Keratinocyte (primary cell): ENCODE data around the gene F8. TPM values are rescaled to one million over a fixed set of nuclear protein-coding genes. Genes with fewer than 3 reads are reported as not detected.
"Not testable (repeated sequence)": the region's sequence is repeated elsewhere in the genome, so short reads cannot be mapped to it uniquely, and the experiment has no call there.

Experiments used
- DNase-seq: peaks from one replicate; pipeline ENCODE4 v3.0.0-alpha.2; 2011; ENCODE audit warnings: low read depth, missing footprints, low spot score
- FAIRE-seq: peaks from 2 replicates; lab custom pipeline; 2011; peaks lifted over from hg19 to GRCh38; lab: Jason Lieb, UNC
- H2AFZ ChIP-seq: 2 replicates; pipeline ENCODE4 v1.6.0; 2012; ENCODE audit warnings: low read length, control low read depth, inconsistent platforms; ENCODE audit not compliant: control insufficient read depth
- H3K27ac ChIP-seq: 2 replicates; pipeline ENCODE4 v1.5.1; 2011; ENCODE audit warnings: low read length; ENCODE audit not compliant: control insufficient read depth, insufficient read depth
- H3K27me3 ChIP-seq: 3 replicates; pipeline ENCODE4 v1.6.0; 2011; ENCODE audit warnings: low read length; ENCODE audit not compliant: control insufficient read depth, insufficient read depth; ENCODE audit errors: extremely low read depth
- H3K36me3 ChIP-seq, 2 experiments: 2 replicates in 1 of 2; 3 replicates in 1 of 2; pipeline ENCODE4 v1.5.1; 2011; ENCODE audit warnings: low read length in 2 of 2, mild to moderate bottlenecking in 1 of 2; ENCODE audit not compliant: control insufficient read depth in 2 of 2, insufficient read depth in 2 of 2; ENCODE audit errors: extremely low read depth in 1 of 2
- H3K4me1 ChIP-seq: 3 replicates; pipeline ENCODE4 v1.5.1; 2011; ENCODE audit warnings: low read length; ENCODE audit not compliant: control insufficient read depth, insufficient read depth; ENCODE audit errors: extremely low read depth
- H3K4me2 ChIP-seq: 3 replicates; pipeline ENCODE4 v1.6.0; 2011; ENCODE audit warnings: low read depth, low read length; ENCODE audit not compliant: control insufficient read depth, insufficient read depth; ENCODE audit errors: extremely low read depth
- H3K4me3 ChIP-seq, 3 experiments: fragments of 200-600 bp in 1 of 3; sonication (generic) in 1 of 3; 2 replicates in 2 of 3; 3 replicates in 1 of 3; pipeline ENCODE4 v1.5.1; 2011 to 2016; ENCODE audit warnings: low read length in 3 of 3, mild to moderate bottlenecking in 3 of 3, control low read depth in 2 of 3, inconsistent platforms in 1 of 3, low read depth in 1 of 3, mixed read lengths in 1 of 3, mixed run types in 1 of 3, moderate library complexity in 1 of 3; ENCODE audit not compliant: control insufficient read depth in 2 of 3, insufficient read depth in 2 of 3; ENCODE audit errors: extremely low read depth in 1 of 3
- H3K79me2 ChIP-seq: 2 replicates; pipeline ENCODE4 v1.6.0; 2012; ENCODE audit warnings: low read length; ENCODE audit not compliant: control insufficient read depth, insufficient read depth
- H3K9ac ChIP-seq: 3 replicates; pipeline ENCODE4 v1.6.0; 2011; ENCODE audit warnings: low read length; ENCODE audit not compliant: control insufficient read depth, insufficient read depth; ENCODE audit errors: extremely low read depth
- H3K9me1 ChIP-seq: 3 replicates; pipeline ENCODE4 v1.6.0; 2011; ENCODE audit warnings: low read length; ENCODE audit not compliant: control insufficient read depth, insufficient read depth; ENCODE audit errors: extremely low read depth
- H3K9me3 ChIP-seq: 2 replicates; pipeline ENCODE4 v1.5.1; 2012; ENCODE audit warnings: low read depth, low read length; ENCODE audit not compliant: control insufficient read depth
- H4K20me1 ChIP-seq: 3 replicates; pipeline ENCODE4 v1.6.0; 2011; ENCODE audit warnings: low read length; ENCODE audit not compliant: control insufficient read depth, insufficient read depth; ENCODE audit errors: extremely low read depth
- EZH2 ChIP-seq: IDR thresholded peaks from one replicate; pipeline ENCODE4 v1.6.1; 2012; ENCODE audit warnings: inconsistent platforms, mild to moderate bottlenecking, low read length, moderate library complexity
- dilution Hi-C: fragments of 300-500 bp; cut with MboI; formaldehyde crosslinking; loops from one replicate; pipeline ENCODE4 v1.7.0; 2020; ENCODE audit warnings: low sequenced_read_pairs; ENCODE audit not compliant: extremely low pct_ligation_motif_present
- polyA plus RNA-seq, 5 experiments: library from polyadenylated mRNA; depleted of rRNA in 3 of 5; stranded (reverse) in 3 of 5; stranded (forward) in 1 of 5; unstranded in 1 of 5; fragments of >200 nt; gene quantifications; 1 replicate in 1 of 5; 2 replicates in 3 of 5; 3 replicates in 1 of 5; pipeline versions ENCODE4 v1.2.1 to v1.2.3, GENCODE V29; 2011 to 2012; ENCODE audit warnings: missing spikeins in 2 of 5, low read depth in 1 of 5, low replicate concordance in 1 of 5
- TF ChIP-seq, protein P1 (sequence below), 3 experiments: IDR thresholded peaks in 1 of 3; conservative IDR thresholded peaks in 1 of 3; optimal IDR thresholded peaks in 1 of 3; 2 replicates in 2 of 3; 3 replicates in 1 of 3; pipeline versions ENCODE3 to v1.5.1; 2011; ENCODE audit warnings: low read length in 3 of 3, mild to moderate bottlenecking in 3 of 3, moderate library complexity in 2 of 3, control low read depth in 1 of 3, inconsistent platforms in 1 of 3; ENCODE audit not compliant: insufficient read depth in 2 of 3; ENCODE audit errors: extremely low read depth in 1 of 3

Gene F8
- polyA plus RNA-seq, 1 donor (not counting 4 experiments of a cell fraction or from before 2014, with no cell fraction given) = 1.3 TPM

DNA sequence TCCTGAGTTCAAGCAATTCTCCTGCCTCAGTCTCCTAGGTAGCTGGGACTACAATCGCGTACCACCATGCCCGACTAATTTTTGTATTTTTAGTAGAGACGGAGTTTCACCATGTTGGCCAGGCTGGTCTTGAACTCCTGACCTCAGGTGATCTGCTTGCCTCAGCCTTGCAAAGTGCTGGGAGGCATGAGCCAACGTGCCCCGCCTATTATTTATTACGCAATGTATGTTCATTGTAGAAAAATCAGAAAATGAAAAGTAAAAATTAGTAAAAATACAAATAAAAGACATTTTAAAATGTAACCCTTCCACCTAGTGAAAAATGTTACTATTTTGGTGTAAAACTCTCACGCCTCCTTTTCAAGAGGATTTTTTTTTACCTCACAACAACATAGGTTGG, 122.2 kb downstream of the F8 start:
- H3K4me2 ChIP-seq = no peak overlapping the region
- H3K4me3 ChIP-seq = no peak overlapping the region
- no peak overlapping the region for H2AFZ ChIP-seq
- H3K79me2 ChIP-seq = no peaks in the 10 kb centered on the region
- no peaks in the 10 kb centered on the region for H3K27me3 ChIP-seq
- no peaks in the 10 kb centered on the region for H3K36me3 ChIP-seq
- H3K9me3 ChIP-seq = no peaks in the 10 kb centered on the region
- DNase-seq (no peak), FAIRE-seq (no peak)
- no peak overlapping the region for H3K27ac ChIP-seq
- H4K20me1 ChIP-seq = no peaks in the 10 kb centered on the region
- no peaks in the 10 kb centered on the region for H3K9me1 ChIP-seq
- no peaks in the 10 kb centered on the region for H3K4me1 ChIP-seq
- dilution Hi-C loops = no loop called here
- H3K9ac ChIP-seq = no peak overlapping the region
- TF ChIP-seq EZH2 = no peak
- TF ChIP-seq, protein P1, sequence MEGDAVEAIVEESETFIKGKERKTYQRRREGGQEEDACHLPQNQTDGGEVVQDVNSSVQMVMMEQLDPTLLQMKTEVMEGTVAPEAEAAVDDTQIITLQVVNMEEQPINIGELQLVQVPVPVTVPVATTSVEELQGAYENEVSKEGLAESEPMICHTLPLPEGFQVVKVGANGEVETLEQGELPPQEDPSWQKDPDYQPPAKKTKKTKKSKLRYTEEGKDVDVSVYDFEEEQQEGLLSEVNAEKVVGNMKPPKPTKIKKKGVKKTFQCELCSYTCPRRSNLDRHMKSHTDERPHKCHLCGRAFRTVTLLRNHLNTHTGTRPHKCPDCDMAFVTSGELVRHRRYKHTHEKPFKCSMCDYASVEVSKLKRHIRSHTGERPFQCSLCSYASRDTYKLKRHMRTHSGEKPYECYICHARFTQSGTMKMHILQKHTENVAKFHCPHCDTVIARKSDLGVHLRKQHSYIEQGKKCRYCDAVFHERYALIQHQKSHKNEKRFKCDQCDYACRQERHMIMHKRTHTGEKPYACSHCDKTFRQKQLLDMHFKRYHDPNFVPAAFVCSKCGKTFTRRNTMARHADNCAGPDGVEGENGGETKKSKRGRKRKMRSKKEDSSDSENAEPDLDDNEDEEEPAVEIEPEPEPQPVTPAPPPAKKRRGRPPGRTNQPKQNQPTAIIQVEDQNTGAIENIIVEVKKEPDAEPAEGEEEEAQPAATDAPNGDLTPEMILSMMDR (optimal IDR thresholded peaks at IDR 0.05 in 1 of 3, IDR thresholded peaks at IDR 0.05 in 1 of 3, conservative IDR thresholded peaks at IDR 0.05 in 1 of 3; ENCODE audit: extremely low read depth in 1 of 3, insufficient read depth in 2 of 3, low read length in 3 of 3) = no peak

DNA sequence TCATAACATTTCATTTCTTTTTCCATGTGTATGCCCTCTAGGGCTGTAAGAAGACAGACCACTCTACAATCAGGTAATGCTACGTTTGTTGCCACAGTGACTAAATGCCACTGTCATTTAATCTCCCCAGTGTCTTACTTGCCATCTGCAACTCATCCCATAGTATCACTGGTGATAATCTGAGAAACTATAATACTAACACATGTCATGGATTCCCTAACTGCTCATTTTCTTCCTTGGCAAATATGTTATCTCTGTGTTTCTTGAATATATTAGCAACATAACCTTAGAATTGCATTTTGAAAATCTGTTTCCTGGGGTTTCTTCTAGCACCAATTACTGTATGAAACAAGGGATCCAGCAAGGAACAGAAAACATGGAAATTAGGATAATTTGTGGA, 130.2 kb downstream of the F8 start:
- H3K79me2 ChIP-seq = no peaks in the 10 kb centered on the region
- H2AFZ ChIP-seq = no peak overlapping the region
- H3K9me3 ChIP-seq = no peaks in the 10 kb centered on the region
- H3K4me2 ChIP-seq = no peak overlapping the region
- dilution Hi-C loops = no loop called here
- no peaks in the 10 kb centered on the region for H4K20me1 ChIP-seq
- H3K4me3 ChIP-seq = no peak overlapping the region
- H3K27ac ChIP-seq = no peak overlapping the region
- no peaks in the 10 kb centered on the region for H3K27me3 ChIP-seq
- no peaks in the 10 kb centered on the region for H3K9me1 ChIP-seq
- H3K36me3 ChIP-seq = no peaks in the 10 kb centered on the region
- no peaks in the 10 kb centered on the region for H3K4me1 ChIP-seq
- FAIRE-seq (no peak), DNase-seq (no peak)
- TF ChIP-seq EZH2 = no peak
- no peak overlapping the region for H3K9ac ChIP-seq

DNA sequence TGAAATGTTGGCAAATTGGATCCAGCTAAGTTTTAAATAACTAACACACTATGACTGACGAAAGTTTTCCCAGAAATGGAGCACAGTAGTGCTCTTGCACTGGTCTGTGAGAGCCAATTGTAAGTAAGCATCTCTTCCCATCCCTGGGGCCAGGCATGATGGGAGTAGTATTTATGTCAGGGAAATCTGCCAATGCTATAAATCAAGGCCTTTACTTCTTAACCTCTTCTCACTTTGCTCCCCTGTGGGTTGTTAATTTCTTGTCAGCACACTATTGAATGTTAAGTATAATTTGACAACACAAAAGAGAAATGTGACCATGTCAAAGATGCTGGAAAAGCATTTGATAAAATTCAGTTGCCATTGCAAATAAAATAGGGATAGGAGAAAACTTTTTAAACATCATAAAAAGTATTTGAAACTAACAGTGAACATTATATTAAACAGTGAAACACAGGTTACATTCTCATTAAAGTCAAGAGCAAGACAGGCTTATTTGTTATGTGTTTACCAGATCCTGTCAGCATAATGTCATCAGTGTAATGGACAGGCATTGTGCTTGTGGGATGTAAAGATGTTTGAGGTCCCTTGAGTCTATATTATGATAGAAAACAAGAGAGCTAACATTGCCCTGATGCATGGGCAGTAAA, 131.4 kb downstream of the F8 start:
- TF ChIP-seq, protein P1 (optimal IDR thresholded peaks at IDR 0.05 in 1 of 3, IDR thresholded peaks at IDR 0.05 in 1 of 3, conservative IDR thresholded peaks at IDR 0.05 in 1 of 3; ENCODE audit: extremely low read depth in 1 of 3, insufficient read depth in 2 of 3, low read length in 3 of 3) = no peak
- no peak for TF ChIP-seq EZH2
- no peak overlapping the region for H3K27ac ChIP-seq
- no peaks in the 10 kb centered on the region for H3K36me3 ChIP-seq
- H3K4me2 ChIP-seq = no peak overlapping the region
- H3K9me1 ChIP-seq = no peaks in the 10 kb centered on the region
- H3K9ac ChIP-seq = no peak overlapping the region
- no peak overlapping the region for H3K4me3 ChIP-seq
- no peaks in the 10 kb centered on the region for H3K9me3 ChIP-seq
- no peaks in the 10 kb centered on the region for H3K27me3 ChIP-seq
- no peaks in the 10 kb centered on the region for H3K4me1 ChIP-seq
- H4K20me1 ChIP-seq = no peaks in the 10 kb centered on the region
- H3K79me2 ChIP-seq = no peaks in the 10 kb centered on the region
- FAIRE-seq (no peak), DNase-seq (no peak)
- H2AFZ ChIP-seq = no peak overlapping the region
- dilution Hi-C loops = no loop called here

DNA sequence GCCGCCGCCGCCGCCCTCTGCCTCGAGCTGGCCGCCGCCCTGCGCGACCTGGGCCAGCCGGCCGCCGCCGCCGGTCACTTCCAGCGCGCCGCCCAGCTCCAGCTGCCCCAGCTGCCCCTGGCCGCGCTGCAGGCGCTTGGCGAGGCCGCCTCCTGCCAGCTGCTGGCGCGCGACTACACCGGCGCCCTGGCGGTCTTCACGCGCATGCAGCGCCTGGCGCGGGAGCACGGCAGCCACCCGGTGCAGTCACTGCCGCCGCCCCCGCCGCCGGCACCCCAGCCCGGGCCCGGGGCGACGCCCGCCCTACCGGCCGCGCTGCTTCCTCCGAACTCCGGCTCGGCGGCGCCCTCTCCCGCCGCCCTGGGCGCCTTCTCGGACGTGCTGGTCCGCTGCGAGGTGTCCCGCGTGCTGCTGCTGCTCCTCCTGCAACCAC, 135.7 kb downstream of the F8 start:
- H3K36me3 ChIP-seq, FAIRE-seq, H3K27me3 ChIP-seq, DNase-seq, H3K4me3 ChIP-seq, dilution Hi-C loops, H3K9me1 ChIP-seq, H3K4me2 ChIP-seq, H4K20me1 ChIP-seq, H3K9me3 ChIP-seq, H2AFZ ChIP-seq, H3K9ac ChIP-seq, H3K4me1 ChIP-seq, H3K79me2 ChIP-seq, H3K27ac ChIP-seq: not testable (repeated sequence)
